Measurements from ENCODE around the gene PLA2G2F.

PLA2G2F gene

GRCh38 chr1:20192871-20193411 is 53.8 kb downstream of the PLA2G2F start:
- Histone ChIP-seq H3K27ac (ENCODE audit: extremely low read depth, low read depth, low read length) (no peak overlapping the region), H3K9me3 (ENCODE audit: control insufficient read depth, insufficient read depth, low read depth, low read length) (no peaks in the 10 kb centered on the region), H3K4me1 (ENCODE audit: control insufficient read depth, insufficient read depth, low read length) (no peaks in the 10 kb centered on the region), H3K36me3 (ENCODE audit: control insufficient read depth in 2 of 2, insufficient read depth in 1 of 2, low read length in 2 of 2) (no peaks in the 10 kb centered on the region), H3K4me3 (ENCODE audit: low read depth, low read length) (no peak overlapping the region)
- CTCF ChIA-PET: interaction anchor here (0.5 to 3.8 kb wide), 9 partner anchors 13 to 275 kb away, joined by 3 to 30 read pairs (median 3); no protein-coding TSS in a partner anchor
- POLR2A ChIA-PET: no interaction called here
- TF ChIP-seq ZNF211 (tag by site-specific recombination; IDR thresholded peaks at IDR 0.05; ENCODE audit: low read depth): no peak
- peak; percentile 80 for TF ChIP-seq EGR2 (tag by site-specific recombination; IDR thresholded peaks at IDR 0.05; ENCODE audit: low read depth)
- peak; percentile 40 for TF ChIP-seq ZFHX2 (tag by site-specific recombination; conservative IDR thresholded peaks at IDR 0.05)
- TF ChIP-seq MYNN (tag by site-specific recombination; IDR thresholded peaks at IDR 0.05; ENCODE audit: borderline replicate concordance): no peak
- TF ChIP-seq ZBTB26 (tag by site-specific recombination; optimal IDR thresholded peaks at IDR 0.05): no peak

GRCh38 chr1:20194224-20194623 is 55.1 kb downstream of the PLA2G2F start:
- CTCF ChIA-PET: interaction anchor here (0.6 to 3.8 kb wide), 15 partner anchors 12 to 397 kb away, joined by 3 to 37 read pairs (median 9); no protein-coding TSS in a partner anchor
- no peaks in the 10 kb centered on the region for H3K4me1 ChIP-seq (ENCODE audit: control insufficient read depth, insufficient read depth, low read length)
- no peaks in the 10 kb centered on the region for H3K9me3 ChIP-seq (ENCODE audit: control insufficient read depth, insufficient read depth, low read depth, low read length)
- H3K27ac ChIP-seq (ENCODE audit: extremely low read depth, low read depth, low read length): no peak overlapping the region
- POLR2A ChIA-PET: no interaction called here
- H3K4me3 ChIP-seq (ENCODE audit: low read depth, low read length): no peak overlapping the region
- no peak for TF ChIP-seq ZFP3 (tag by site-specific recombination; IDR thresholded peaks at IDR 0.05; ENCODE audit: low read depth)
- no peak for TF ChIP-seq ZNF2 (tag by site-specific recombination; IDR thresholded peaks at IDR 0.05)
- TF ChIP-seq ZNF169 (tag by site-specific recombination; IDR thresholded peaks at IDR 0.05): no peak
- TF ChIP-seq ZNF16 (tag by site-specific recombination; IDR thresholded peaks at IDR 0.05; ENCODE audit: low read depth): no peak
- TF ChIP-seq BCL11A (tag by site-specific recombination; IDR thresholded peaks at IDR 0.05; ENCODE audit: low read depth): no peak
- TF ChIP-seq ZFP69B (tag by site-specific recombination; IDR thresholded peaks at IDR 0.05): no peak
- no peak for TF ChIP-seq OVOL3 (tag by site-specific recombination; IDR thresholded peaks at IDR 0.05)
- no peak for TF ChIP-seq ZNF324 (tag by site-specific recombination; IDR thresholded peaks at IDR 0.05)
- TF ChIP-seq ZNF350 (tag by site-specific recombination; IDR thresholded peaks at IDR 0.05): no peak
- no peak for TF ChIP-seq CTCF (tag by site-specific recombination; IDR thresholded peaks at IDR 0.05)
- TF ChIP-seq KLF1 (tag by site-specific recombination; IDR thresholded peaks at IDR 0.05): no peak
- TF ChIP-seq ZNF785 (tag by site-specific recombination; IDR thresholded peaks at IDR 0.05): no peak
- no peak for TF ChIP-seq ZNF571 (tag by site-specific recombination; IDR thresholded peaks at IDR 0.05)
- no peak for TF ChIP-seq ZNF341 (tag by site-specific recombination; IDR thresholded peaks at IDR 0.05; ENCODE audit: low read depth)
- no peak for TF ChIP-seq ZNF280D (tag by site-specific recombination; IDR thresholded peaks at IDR 0.05)
- H3K36me3 ChIP-seq (ENCODE audit: control insufficient read depth in 2 of 2, insufficient read depth in 1 of 2, low read length in 2 of 2): no peaks in the 10 kb centered on the region

Data from HEK293 (cell line).